GM12864 (cell line): ENCODE data around the gene PRKAG2.

Experiments
- DNase-seq: peaks from one replicate; pipeline ENCODE4 v3.0.0-alpha.2; 2011; ENCODE audit warnings: low read depth
- H3K4me3 ChIP-seq: 2 replicates; pipeline ENCODE4 v1.5.1; 2011; ENCODE audit warnings: mild to moderate bottlenecking, low read depth, low read length, control low read depth
- TF ChIP-seq, protein P1 (sequence below): IDR thresholded peaks from 2 replicates; pipeline ENCODE4 v1.5.1; 2011; ENCODE audit warnings: low read depth, mild to moderate bottlenecking, moderate library complexity, low read length, control low read depth, inconsistent platforms; ENCODE audit errors: missing control alignments

PRKAG2 gene

DNA sequence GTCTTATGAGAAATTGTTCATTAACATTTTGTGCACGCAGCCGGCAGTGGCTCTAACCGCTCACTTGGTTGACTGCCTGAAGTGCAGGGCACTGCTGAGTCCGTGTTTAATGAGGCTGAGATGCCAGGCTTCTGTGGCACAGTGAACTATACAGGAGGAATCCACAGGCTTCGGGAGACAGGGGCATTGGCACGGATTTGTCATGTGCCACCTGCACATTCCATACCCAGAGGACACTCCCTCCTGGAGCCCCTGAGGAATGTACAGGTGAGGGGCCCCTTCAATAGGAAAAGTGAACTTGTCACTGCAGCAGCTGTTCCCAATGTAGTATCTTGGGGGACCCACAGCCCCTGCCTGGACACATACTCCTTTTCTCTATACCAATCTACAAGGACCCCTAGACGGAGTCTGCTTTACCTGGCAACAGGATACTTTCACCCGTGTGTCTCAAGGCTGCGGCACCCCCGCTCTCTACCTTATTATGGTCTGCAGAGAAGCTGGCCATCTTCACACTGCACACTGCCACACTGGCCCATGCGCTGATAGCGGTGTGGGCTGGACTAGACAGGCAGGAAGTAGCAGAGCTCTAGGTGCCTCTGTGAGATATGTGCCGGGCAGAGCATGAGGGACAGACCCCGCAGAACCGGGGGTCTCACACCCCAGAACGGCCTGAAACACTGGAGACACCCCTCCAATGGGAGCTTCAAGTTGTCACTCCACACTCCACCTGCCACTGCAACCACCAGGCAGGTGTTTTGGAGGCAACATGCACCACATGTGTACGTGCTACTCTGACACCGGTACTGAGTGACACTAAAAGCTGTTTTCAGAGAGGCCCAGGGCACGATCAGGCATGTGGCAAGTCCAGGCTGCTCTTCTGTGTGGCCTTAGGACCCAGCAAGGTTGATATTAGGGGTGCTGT, 285.8 kb downstream of the PRKAG2 start:
- no peak overlapping the region for H3K4me3 ChIP-seq
- TF ChIP-seq, protein P1, sequence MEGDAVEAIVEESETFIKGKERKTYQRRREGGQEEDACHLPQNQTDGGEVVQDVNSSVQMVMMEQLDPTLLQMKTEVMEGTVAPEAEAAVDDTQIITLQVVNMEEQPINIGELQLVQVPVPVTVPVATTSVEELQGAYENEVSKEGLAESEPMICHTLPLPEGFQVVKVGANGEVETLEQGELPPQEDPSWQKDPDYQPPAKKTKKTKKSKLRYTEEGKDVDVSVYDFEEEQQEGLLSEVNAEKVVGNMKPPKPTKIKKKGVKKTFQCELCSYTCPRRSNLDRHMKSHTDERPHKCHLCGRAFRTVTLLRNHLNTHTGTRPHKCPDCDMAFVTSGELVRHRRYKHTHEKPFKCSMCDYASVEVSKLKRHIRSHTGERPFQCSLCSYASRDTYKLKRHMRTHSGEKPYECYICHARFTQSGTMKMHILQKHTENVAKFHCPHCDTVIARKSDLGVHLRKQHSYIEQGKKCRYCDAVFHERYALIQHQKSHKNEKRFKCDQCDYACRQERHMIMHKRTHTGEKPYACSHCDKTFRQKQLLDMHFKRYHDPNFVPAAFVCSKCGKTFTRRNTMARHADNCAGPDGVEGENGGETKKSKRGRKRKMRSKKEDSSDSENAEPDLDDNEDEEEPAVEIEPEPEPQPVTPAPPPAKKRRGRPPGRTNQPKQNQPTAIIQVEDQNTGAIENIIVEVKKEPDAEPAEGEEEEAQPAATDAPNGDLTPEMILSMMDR, result no peak
- DNase-seq, result no peak

DNA sequence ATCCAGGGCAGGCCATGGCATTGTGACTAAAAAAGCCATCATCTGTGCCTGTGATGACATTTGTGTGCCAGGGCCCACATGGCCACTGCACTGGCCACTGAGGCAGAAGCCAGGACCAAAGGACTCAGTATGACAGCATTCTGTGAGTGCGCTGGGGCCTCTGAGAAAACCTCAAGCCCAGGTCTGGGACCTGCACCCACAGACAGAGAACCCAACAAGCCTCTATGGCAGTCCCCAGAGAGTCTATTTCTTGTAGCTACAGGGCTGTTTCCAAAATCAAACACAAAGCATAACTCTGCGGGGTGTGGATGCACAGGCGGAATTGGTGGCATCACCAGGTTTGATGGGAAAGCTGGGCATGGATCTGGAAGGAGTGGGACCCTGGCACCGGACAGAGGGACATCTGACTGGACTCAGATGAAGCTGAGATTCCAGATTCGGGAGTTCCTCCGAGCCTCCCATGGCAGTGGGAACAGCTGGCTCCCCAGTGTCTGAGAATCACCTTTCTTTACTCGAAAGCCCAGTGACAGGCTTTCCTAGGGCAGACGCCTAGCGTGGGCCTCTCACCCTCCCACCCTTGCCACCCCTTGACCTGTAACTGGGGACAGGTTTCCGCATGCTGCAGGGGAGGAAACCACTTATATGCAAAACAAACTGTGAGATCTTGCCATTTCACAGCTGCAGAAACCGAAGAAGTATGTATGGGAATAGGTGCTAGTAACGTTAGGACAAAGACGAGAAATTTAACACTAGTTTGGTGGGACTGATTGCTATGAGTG, 286.7 kb downstream of the PRKAG2 start:
- H3K4me3 ChIP-seq, result no peak overlapping the region
- peak; percentile 51 for DNase-seq
- TF ChIP-seq, protein P1, result no peak

DNA sequence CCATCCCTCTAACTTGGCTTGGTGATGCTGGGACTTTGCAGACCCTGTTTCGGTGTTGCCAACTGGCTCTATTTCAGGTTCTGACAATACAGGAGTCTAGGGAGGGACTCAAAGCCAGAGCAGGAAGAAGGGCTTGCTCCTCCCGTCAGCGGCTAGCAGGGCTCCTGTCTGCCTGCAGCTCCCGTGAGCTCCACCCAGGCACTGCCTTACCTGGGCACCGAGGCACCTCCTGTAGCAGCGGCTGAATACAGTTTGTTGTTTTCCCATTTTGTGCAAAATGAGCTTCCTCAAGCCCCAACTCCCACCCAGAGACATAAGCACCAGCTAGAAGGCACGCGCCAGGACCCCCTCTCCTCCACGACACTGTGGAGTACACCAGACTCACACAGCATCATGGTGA, 287.9 kb downstream of the PRKAG2 start:
- H3K4me3 ChIP-seq, result no peak overlapping the region
- no peak for DNase-seq
- TF ChIP-seq, protein P1, result no peak

DNA sequence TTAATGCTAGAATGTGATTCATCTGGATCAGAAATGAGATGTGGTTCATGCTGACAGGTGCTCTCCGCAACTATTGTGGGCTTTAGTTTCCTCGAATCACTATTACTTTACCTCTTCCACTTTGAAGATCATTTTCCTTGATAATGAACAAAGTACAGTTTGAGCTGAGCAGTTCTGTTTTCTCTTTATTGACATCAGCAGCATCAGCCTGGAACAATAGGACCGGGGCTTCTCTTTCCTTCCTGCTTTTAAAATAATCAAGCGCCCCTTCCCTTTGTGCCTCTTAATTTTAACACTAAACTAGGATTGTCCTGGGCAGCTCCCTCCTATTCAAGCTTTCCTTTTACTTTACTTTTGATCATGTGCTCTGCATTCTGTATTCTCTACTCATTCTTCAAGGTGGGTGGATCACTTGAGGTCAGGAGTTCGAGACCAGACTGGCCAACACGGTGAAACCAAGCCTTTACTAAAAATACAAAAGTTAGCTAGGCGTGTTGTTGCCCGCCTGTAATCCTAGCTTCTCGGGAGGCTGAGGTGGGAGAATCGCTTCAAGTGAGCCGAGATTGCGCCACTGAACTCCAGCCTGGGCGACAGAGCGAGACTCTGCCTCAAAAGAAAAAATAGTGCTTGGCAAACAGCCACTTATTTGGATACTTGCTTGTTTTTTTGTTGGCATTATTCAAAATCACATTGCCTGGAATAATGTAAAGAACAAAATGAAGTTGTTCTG, 290.2 kb downstream of the PRKAG2 start:
- no peak overlapping the region for H3K4me3 ChIP-seq
- no peak for DNase-seq
- TF ChIP-seq, protein P1, result no peak

DNA sequence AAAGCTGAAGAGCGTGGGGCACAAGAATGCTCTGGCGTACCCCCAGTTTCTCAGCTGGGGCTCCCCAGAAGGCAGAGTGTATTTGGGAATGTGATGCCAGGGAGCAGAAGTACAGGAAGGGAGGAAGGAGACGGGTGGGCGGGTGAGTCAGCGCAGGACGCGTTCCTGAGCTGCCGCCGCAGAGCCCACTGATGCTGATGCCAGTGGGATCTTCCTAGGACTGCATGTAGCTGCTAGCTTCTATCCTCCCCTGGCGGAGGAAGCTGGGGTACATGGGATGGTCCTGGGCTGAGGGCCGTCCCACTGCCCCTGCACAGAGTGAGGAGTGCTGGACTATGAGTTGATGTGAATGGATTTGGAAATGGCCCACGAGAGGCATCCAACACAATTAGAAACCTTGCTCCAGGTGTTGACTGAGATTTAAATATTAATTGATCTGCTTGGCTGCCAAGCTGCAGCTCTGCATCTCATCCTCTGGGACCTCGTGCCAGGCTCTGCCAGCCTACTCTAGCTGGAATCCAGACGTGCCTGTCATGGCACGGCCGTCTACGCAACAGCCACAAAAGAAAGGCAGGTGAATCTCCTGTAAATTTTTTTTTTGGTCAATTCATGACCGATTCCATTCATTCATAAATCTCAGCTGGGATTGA, 291.0 kb downstream of the PRKAG2 start:
- no peak for DNase-seq
- H3K4me3 ChIP-seq, result no peak overlapping the region
- TF ChIP-seq, protein P1, result no peak

DNA sequence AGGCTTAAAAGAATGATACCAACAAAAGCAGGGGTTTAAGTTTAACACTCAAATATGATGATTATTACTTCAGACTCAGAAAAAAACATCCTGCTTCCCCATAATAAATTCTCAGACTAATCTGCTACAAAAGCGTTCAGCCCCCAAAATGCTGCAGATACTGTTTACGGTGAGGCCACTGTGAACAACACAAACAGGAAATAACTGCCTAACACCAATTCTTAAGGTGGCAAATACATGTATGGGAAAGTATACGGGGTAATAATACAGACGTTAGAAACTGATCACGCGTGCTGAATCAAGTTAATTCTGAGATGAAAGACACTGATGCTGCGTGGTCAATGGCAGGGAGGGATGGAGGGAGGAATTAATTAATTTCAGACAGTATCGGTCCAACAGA, 295.2 kb downstream of the PRKAG2 start:
- H3K4me3 ChIP-seq, result no peak overlapping the region
- TF ChIP-seq, protein P1, result no peak
- DNase-seq, result no peak
